GM19463 (cell line): ENCODE results near the gene NF2.

Experiments used
- ATAC-seq: cut with Tn5 transposase; IDR thresholded peaks from one replicate; pipeline ENCODE4 v1.9.1; 2021; ENCODE audit warnings: mild to moderate bottlenecking, moderate library complexity; ENCODE audit not compliant: unreplicated experiment

The NF2 gene

DNA sequence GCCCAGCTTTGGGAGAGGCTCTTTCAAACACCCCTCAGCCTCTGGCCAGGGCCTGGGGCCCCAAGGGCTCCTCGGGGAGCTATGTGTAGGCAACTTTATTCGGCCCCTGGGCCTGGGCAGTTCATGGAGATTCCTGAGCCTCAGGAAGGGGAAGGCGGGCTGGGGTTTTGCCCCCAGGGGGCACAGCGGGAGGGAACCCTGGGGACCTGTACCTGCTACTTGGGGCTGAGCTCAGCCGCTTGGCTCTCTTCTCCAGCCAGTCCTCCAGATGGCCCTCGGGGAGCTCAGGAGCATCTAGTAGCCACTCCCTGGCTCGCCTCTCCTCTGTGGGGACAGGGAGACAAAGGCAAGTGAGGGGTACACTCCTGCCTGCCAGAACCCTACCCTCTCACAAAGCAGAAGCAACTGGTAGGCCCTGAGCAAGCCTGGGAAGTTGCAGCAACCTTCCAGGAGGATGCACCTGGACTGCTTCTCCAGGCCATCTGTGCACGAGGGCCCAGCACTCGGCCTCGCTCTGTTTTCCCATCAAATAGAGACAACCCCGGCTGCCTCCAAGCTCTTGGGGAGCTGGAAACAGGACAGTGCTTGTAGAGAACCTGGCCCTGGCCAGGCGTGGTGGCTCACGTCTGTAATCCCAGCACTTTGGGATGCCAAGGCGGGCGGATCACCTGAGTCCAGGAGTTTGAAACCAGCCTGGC is 134.8 kb downstream of the NF2 start:
- no peak for ATAC-seq

GRCh38 chr22:29739346-29739875 is 136.0 kb downstream of the NF2 start:
- no peak for ATAC-seq

GRCh38 chr22:29740216-29740615 is 136.8 kb downstream of the NF2 start:
- ATAC-seq: no peak

- no peak for ATAC-seq
These were observed 138.5 kb downstream of the NF2 start for GRCh38 chr22:29741926-29742325.

- ATAC-seq: no peak
These were observed 138.9 kb downstream of the NF2 start for GRCh38 chr22:29742326-29742725.

- ATAC-seq: no peak
These were observed 141.5 kb downstream of the NF2 start for GRCh38 chr22:29744902-29745301.

DNA sequence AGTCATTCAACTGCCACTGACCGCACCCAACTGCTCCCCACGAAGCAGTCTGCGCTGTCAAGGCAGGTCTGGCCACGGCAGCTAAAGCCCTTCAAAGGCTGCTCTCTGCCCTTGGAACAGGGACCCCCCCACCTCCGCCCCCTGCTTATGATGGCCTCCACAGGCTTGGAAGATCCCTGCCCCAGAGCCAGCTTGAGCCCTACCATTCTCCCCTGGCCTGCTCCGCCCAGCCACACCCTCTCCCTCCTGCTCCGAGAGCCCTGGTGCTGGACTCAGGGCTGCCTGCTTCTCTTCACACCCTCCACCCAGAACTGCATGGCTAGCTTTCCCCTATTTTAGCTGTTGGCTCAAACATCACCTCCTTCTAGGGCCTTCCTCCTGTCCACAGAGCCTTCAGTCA is 144.4 kb downstream of the NF2 start:
- no peak for ATAC-seq
